ENCODE measurements around the gene TRERF1.

DNA sequence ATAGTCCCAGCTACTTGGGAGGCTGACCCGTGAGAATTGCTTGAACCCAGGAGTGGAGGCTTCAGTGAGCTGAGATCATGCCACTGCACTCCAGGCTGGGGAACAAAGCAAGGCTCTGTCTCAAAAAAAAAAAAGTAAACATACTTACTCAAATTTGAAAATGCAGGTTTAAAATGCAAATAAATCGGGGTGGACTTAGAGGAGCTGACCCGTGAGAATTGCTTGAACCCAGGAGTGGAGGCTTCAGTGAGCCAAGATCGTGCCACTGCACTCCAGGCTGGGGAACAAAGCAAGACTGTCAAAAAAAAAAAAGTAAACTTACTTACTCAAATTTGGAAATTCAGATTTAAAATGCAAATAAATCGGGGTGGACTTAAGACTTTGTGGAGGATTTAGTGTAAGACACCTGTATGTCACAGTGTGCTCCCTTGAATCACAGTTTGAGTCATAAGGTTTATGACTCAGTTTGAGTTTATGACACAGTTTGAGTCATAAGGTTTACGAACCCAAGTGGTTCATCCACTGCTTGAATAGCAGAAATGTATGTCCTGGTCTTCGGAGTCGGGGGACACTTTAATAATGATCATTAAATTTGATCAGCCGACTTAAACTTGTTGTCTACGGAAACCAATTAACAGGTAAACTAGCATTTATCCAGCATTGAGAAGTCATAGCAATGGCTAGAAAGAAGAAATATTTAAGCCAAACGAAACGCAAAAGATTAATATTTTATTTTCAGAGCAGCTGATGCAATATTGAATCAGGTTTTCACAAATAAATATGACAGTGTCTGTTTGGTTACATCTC lies 227.3 kb downstream of the TRERF1 start:
- TF ChIP-seq, protein P1, sequence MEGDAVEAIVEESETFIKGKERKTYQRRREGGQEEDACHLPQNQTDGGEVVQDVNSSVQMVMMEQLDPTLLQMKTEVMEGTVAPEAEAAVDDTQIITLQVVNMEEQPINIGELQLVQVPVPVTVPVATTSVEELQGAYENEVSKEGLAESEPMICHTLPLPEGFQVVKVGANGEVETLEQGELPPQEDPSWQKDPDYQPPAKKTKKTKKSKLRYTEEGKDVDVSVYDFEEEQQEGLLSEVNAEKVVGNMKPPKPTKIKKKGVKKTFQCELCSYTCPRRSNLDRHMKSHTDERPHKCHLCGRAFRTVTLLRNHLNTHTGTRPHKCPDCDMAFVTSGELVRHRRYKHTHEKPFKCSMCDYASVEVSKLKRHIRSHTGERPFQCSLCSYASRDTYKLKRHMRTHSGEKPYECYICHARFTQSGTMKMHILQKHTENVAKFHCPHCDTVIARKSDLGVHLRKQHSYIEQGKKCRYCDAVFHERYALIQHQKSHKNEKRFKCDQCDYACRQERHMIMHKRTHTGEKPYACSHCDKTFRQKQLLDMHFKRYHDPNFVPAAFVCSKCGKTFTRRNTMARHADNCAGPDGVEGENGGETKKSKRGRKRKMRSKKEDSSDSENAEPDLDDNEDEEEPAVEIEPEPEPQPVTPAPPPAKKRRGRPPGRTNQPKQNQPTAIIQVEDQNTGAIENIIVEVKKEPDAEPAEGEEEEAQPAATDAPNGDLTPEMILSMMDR (IDR thresholded peaks at IDR 0.05), result no peak
- no peak for TF ChIP-seq POLR2A (IDR thresholded peaks at IDR 0.05)

Measured in prostate gland (tissue), 2 donors.